B cell (primary cell): ENCODE results near the gene ACADS. TPM values are rescaled to one million over a fixed set of nuclear protein-coding genes. Genes with fewer than 3 reads are reported as not detected.

Source experiments
- ATAC-seq: fragments of 200-7000 bp; cut with Tn5 transposase; one replicate; pipeline ENCODE4 v1.10.0; 2021; ENCODE audit warnings: low read depth, mild to moderate bottlenecking, moderate number of reproducible peaks, moderate library complexity
- CTCF ChIA-PET: fragments of 350-600 bp; sonication (Branson Sonifier 250); formaldehyde crosslinking; loops from one replicate; lab custom pipeline; 2021; ENCODE audit warnings: antibody characterized with exemption, inconsistent platforms; lab: Charles Lee
- POLR2A ChIA-PET: fragments of 350-600 bp; sonication (Branson Sonifier 250); formaldehyde crosslinking; loops from one replicate; lab custom pipeline; 2021; ENCODE audit warnings: antibody characterized with exemption; lab: Charles Lee
- DNase-seq: peaks from one replicate; pipeline ENCODE4 v3.0.0; 2013
- H2AFZ ChIP-seq: 2 replicates; pipeline ENCODE4 v1.6.1; 2012; ENCODE audit warnings: mild to moderate bottlenecking, low read depth, low read length; ENCODE audit not compliant: insufficient read depth, poor library complexity, severe bottlenecking
- H3K27ac ChIP-seq, 2 donors: 1 replicate in 1 of 2; 2 replicates in 1 of 2; pipeline ENCODE4 v1.5.1; 2012 to 2013; ENCODE audit warnings: low read length in 2 of 2, mild to moderate bottlenecking in 2 of 2, moderate library complexity in 1 of 2
- H3K27me3 ChIP-seq, 4 experiments: fragments of 200-600 bp in 1 of 4; sonication (generic) in 1 of 4; replicated peaks in 1 of 4; 1 replicate in 2 of 4; 2 replicates in 2 of 4; pipeline versions ENCODE4 v1.6.1 to v1.7.0; 2013 to 2016; ENCODE audit warnings: low read length in 3 of 4, mild to moderate bottlenecking in 2 of 4, mixed read lengths in 1 of 4, moderate library complexity in 1 of 4; ENCODE audit not compliant: insufficient read depth in 4 of 4, control insufficient read depth in 3 of 4; ENCODE audit errors: control extremely low read depth in 1 of 4
- H3K36me3 ChIP-seq, 2 experiments: replicated peaks in 1 of 2; 1 replicate in 1 of 2; 2 replicates in 1 of 2; pipeline versions ENCODE4 v1.6.1 to v1.7.1; 2013; ENCODE audit warnings: low read length in 1 of 2; ENCODE audit not compliant: insufficient read depth in 2 of 2, control insufficient read depth in 1 of 2; ENCODE audit errors: control extremely low read depth in 1 of 2, extremely low read depth in 1 of 2
- H3K4me1 ChIP-seq, 2 donors: fragments of 200-600 bp in 1 of 2; sonication (generic) in 1 of 2; 1 replicate in 1 of 2; 2 replicates in 1 of 2; pipeline versions ENCODE4 v1.5.1 to v1.6.1; 2013 to 2017; ENCODE audit warnings: low read length in 2 of 2; ENCODE audit not compliant: control insufficient read depth in 2 of 2, insufficient read depth in 2 of 2
- H3K4me2 ChIP-seq: replicated peaks from 2 replicates; pipeline ENCODE3; 2012; ENCODE audit warnings: mild to moderate bottlenecking, low read depth, low read length; ENCODE audit not compliant: poor library complexity, severe bottlenecking
- H3K4me3 ChIP-seq, 5 experiments: fragments of 200-600 bp in 1 of 5; sonication (generic) in 1 of 5; 1 replicate in 3 of 5; 2 replicates in 2 of 5; pipeline versions ENCODE4 v1.5.1 to v1.7.0; 2011 to 2016; ENCODE audit warnings: low read length in 4 of 5, mild to moderate bottlenecking in 4 of 5, low read depth in 2 of 5, control low read depth in 1 of 5, moderate library complexity in 1 of 5; ENCODE audit not compliant: insufficient read depth in 1 of 5; ENCODE audit errors: control extremely low read depth in 1 of 5, extremely low read depth in 1 of 5
- H3K79me2 ChIP-seq: fragments of 200-600 bp; sonication (generic); one replicate; pipeline ENCODE4 v1.6.0; 2016; ENCODE audit warnings: low read length; ENCODE audit not compliant: control insufficient read depth, insufficient read depth
- H3K9ac ChIP-seq: fragments of 200-600 bp; sonication (generic); 2 replicates; pipeline ENCODE4 v1.6.1; 2017; ENCODE audit warnings: mild to moderate bottlenecking, low read length, moderate library complexity
- H3K9me3 ChIP-seq, 3 donors: one replicate each; pipeline versions ENCODE4 v1.6.1 to v1.7.1; 2013; ENCODE audit warnings: low read length in 2 of 3; ENCODE audit not compliant: control insufficient read depth in 2 of 3, insufficient read depth in 1 of 3; ENCODE audit errors: control extremely low read depth in 1 of 3
- H4K20me1 ChIP-seq: 2 replicates; pipeline ENCODE4 v1.6.0; 2012; ENCODE audit warnings: mild to moderate bottlenecking, low read length; ENCODE audit not compliant: insufficient read depth, control insufficient read depth, poor library complexity, severe bottlenecking
- H3K27ac Mint-ChIP-seq: one replicate; pipeline ENCODE4 v1.8.0; 2021; ENCODE audit warnings: mixed read lengths
- H3K27me3 Mint-ChIP-seq: one replicate; pipeline ENCODE4 v1.8.0; 2021; ENCODE audit warnings: mixed read lengths
- H3K4me1 Mint-ChIP-seq: one replicate; pipeline ENCODE4 v1.8.0; 2021; ENCODE audit warnings: mixed read lengths
- H3K4me3 Mint-ChIP-seq: one replicate; pipeline ENCODE4 v1.8.0; 2021; ENCODE audit warnings: mixed read lengths
- H3K9me3 Mint-ChIP-seq: one replicate; pipeline ENCODE4 v1.8.0; 2022; ENCODE audit warnings: mixed read lengths; ENCODE audit not compliant: insufficient read depth
- EZH2 ChIP-seq: IDR thresholded peaks from 2 replicates; pipeline ENCODE4 v1.6.1; 2012; ENCODE audit warnings: borderline replicate concordance, low read depth, mild to moderate bottlenecking, moderate library complexity, low read length; ENCODE audit not compliant: insufficient read depth, poor library complexity, severe bottlenecking
- WGBS: methylation state at CpG from one replicate; pipeline ENCODE4 v1.1.5; 2013; ENCODE audit warnings: missing lambda C conversion rate; ENCODE audit not compliant: insufficient coverage; 5-methylcytosine and 5-hydroxymethylcytosine counted together
- intact Hi-C: fragments of 100-400 bp; cut with micrococcal nuclease; formaldehyde crosslinking; loops from one replicate; pipeline ENCODE4 v1.10.0; 2022
- polyA plus RNA-seq: library from polyadenylated mRNA; depleted of rRNA; stranded (reverse); fragments of >200 nt; gene quantifications from 2 replicates; pipeline ENCODE4 v1.2.3, GENCODE V29; 2012
- total RNA-seq, 2 donors: library from RNA; stranded (reverse); fragments of 120-200 nt in 1 of 2; gene quantifications; 1 replicate in 1 of 2; 2 replicates in 1 of 2; pipeline versions ENCODE4 v1.2.3 to v1.2.4, GENCODE V29; 2013 to 2022
- TF ChIP-seq, protein P1 (sequence below): fragments of 200-600 bp; IDR thresholded peaks from one replicate; pipeline ENCODE4 v1.8.0; 2022; ENCODE audit warnings: antibody characterized with exemption, mild to moderate bottlenecking

ACADS gene
- total and polyA plus RNA-seq, 2 donors (not counting 1 experiment from before 2014, with no cell fraction given), result 6.8 to 10.0 TPM

GRCh38 chr12:120751389-120751788 is 25.8 kb downstream of the ACADS start:
- intact Hi-C loops, result no loop called here
- Mint-ChIP-seq H3K9me3 (peaks cover 5% of the 10 kb centered on the region), H3K4me1 (peaks cover 2% of the 10 kb centered on the region), H3K27me3 (peaks cover 5% of the 10 kb centered on the region), H3K27ac (no peak overlapping the region), H3K4me3 (no peak overlapping the region)
- ChIA-PET CTCF (interaction anchor here (2.4 kb wide), 1 partner anchor 220 kb away, joined by 14 read pairs; no protein-coding TSS in a partner anchor), POLR2A (interaction anchor here (0.6 kb wide), 1 partner anchor 265 kb away, joined by 3 read pairs; the partner anchor contains the start of gene C12orf43)
- TF ChIP-seq, protein P1, sequence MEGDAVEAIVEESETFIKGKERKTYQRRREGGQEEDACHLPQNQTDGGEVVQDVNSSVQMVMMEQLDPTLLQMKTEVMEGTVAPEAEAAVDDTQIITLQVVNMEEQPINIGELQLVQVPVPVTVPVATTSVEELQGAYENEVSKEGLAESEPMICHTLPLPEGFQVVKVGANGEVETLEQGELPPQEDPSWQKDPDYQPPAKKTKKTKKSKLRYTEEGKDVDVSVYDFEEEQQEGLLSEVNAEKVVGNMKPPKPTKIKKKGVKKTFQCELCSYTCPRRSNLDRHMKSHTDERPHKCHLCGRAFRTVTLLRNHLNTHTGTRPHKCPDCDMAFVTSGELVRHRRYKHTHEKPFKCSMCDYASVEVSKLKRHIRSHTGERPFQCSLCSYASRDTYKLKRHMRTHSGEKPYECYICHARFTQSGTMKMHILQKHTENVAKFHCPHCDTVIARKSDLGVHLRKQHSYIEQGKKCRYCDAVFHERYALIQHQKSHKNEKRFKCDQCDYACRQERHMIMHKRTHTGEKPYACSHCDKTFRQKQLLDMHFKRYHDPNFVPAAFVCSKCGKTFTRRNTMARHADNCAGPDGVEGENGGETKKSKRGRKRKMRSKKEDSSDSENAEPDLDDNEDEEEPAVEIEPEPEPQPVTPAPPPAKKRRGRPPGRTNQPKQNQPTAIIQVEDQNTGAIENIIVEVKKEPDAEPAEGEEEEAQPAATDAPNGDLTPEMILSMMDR, result no peak
- TF ChIP-seq EZH2, result no peak
- no peak overlapping the region for H3K4me3 ChIP-seq
- no peak overlapping the region for H3K27ac ChIP-seq
- 98% methylated on average over 9 of the region's 9 CpGs for WGBS
- ATAC-seq (no peak), DNase-seq (no peak)
- no peaks in the 10 kb centered on the region for H3K36me3 ChIP-seq
- no peaks in the 10 kb centered on the region for H3K4me1 ChIP-seq
- H3K9me3 ChIP-seq, result peaks cover 0 to 14% (median 13%) of the 10 kb centered on the region in 3 donors
- no peaks in the 10 kb centered on the region for H3K79me2 ChIP-seq
- peaks cover 0 to 2% (median 0%) of the 10 kb centered on the region in 4 experiments for H3K27me3 ChIP-seq
- H4K20me1 ChIP-seq, result no peaks in the 10 kb centered on the region
- H3K9ac ChIP-seq, result no peak overlapping the region
- no peak overlapping the region for H3K4me2 ChIP-seq
- H2AFZ ChIP-seq, result no peak overlapping the region

- ATAC-seq, result no peak
Observed at GRCh38 chr12:120754792-120755191, 29.2 kb downstream of the ACADS start.

More at GRCh38 chr12:120754792-120755191, 29.2 kb downstream of the ACADS start:
- no peak for TF ChIP-seq EZH2
- TF ChIP-seq, protein P1, result no peak
- H4K20me1 ChIP-seq, result no peaks in the 10 kb centered on the region
- ChIA-PET POLR2A (no interaction called here), CTCF (no interaction called here)
- no peak overlapping the region for H3K27ac ChIP-seq
- intact Hi-C loops, result no loop called here
- H3K79me2 ChIP-seq, result no peaks in the 10 kb centered on the region
- no peak overlapping the region for H3K4me3 ChIP-seq
- peaks cover 0 to 2% (median 0%) of the 10 kb centered on the region in 4 experiments for H3K27me3 ChIP-seq
- H3K4me3 Mint-ChIP-seq, result no peak overlapping the region
- H3K4me2 ChIP-seq, result no peak overlapping the region
- no peak overlapping the region for H3K27ac Mint-ChIP-seq
- no peaks in the 10 kb centered on the region for H3K4me1 ChIP-seq
- peaks cover 2% of the 10 kb centered on the region for H3K4me1 Mint-ChIP-seq
- peaks cover 5% of the 10 kb centered on the region for H3K9me3 Mint-ChIP-seq
- H3K27me3 Mint-ChIP-seq, result peaks cover 5% of the 10 kb centered on the region
- H3K9ac ChIP-seq, result no peak overlapping the region
- no peak for DNase-seq
- H3K9me3 ChIP-seq, result peaks cover 0 to 14% (median 13%) of the 10 kb centered on the region in 3 donors
- no peaks in the 10 kb centered on the region for H3K36me3 ChIP-seq
- no peak overlapping the region for H2AFZ ChIP-seq
